Stimulated activated CD8-positive, alpha-beta memory T cell treated with anti-CD3 and anti-CD28 coated beads, Interleukin-7, amount 100 ng/mL, for 24 hours (primary cell): ENCODE data around the gene CMAS.
"Not testable (repeated sequence)": the region's sequence is repeated elsewhere in the genome, so short reads cannot be mapped to it uniquely, and the experiment has no call there.

ENCODE experiments used
- DNase-seq: peaks from one replicate; pipeline ENCODE4 v3.0.0-alpha.2; 2020; ENCODE audit warnings: low read depth

CMAS gene

DNA sequence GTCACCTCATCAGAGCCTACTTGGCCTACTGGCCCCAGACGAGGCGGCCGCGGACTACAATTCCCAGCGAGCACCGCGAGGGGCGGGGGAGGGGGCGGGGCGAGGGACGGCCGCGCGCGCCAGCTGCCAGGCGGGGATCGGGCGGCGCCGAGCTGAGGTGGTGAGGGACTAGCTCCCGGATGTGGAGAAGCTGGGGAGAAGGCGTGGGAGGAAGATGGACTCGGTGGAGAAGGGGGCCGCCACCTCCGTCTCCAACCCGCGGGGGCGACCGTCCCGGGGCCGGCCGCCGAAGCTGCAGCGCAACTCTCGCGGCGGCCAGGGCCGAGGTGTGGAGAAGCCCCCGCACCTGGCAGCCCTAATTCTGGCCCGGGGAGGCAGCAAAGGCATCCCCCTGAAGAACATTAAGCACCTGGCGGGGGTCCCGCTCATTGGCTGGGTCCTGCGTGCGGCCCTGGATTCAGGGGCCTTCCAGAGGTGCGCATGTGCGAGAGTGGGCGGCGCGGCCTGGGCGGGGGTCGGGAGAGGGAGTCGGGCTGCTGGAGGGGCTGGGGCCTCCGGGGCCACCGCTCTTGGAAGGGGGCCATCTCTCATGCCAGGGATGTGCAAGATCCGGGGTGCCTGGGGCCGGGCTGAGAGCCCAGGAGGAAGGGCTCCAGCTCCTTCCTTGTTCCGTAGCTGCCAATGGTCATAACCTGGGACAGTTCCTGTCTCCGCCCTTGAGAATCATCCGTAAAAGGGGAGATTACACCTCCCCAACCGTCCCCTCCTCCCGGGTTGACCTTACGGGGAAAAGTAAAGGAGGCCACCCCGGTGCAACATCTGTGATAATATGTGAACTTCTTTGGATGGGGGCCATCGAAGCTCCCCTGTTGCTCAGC is at the start of gene CMAS:
CMAS (plus strand) TSS at position 129 of the 878 bp plus-strand sequence; CDS start at position 215, 86 bp downstream.
- peak; percentile 53 for DNase-seq

DNA sequence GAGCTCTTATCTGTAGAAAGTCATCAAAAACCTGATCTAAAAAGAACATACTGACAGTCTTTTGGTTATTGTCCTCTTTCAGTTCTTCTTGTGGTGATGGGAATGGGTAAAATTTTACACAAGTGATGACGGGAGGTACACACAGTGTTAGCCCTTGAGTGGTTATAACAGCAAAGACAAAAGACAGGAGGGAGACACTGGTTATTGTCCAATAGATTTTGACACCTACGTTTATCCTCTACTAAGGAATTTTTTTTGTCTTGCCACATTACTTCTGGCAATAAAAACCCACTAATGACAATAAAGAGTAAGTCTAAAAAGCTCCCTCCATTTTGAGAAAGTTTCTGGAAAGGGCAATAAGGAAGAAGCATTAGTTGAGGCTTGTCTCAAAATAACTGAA is 47.7 kb upstream of the CMAS start:
- no peak for DNase-seq

DNA sequence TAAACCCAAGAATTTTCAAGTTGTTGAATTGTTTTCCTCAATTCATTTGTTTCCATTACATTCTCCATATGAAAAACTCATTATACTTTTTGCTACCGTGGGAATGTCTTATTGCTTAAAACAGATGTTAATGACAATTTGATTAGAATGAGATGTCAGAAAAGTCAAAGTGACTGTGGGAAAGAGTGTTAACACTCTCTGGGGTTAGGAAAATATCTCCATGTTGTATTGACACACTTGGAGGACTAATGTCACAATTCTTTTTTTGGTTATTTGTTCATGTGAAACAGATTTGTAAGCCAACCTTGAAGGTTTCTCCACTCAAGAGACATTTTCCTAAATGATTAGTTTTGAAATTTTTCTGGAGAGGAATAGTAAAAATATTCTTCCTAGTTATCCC is 47.2 kb upstream of the CMAS start:
- DNase-seq, result no peak

DNA sequence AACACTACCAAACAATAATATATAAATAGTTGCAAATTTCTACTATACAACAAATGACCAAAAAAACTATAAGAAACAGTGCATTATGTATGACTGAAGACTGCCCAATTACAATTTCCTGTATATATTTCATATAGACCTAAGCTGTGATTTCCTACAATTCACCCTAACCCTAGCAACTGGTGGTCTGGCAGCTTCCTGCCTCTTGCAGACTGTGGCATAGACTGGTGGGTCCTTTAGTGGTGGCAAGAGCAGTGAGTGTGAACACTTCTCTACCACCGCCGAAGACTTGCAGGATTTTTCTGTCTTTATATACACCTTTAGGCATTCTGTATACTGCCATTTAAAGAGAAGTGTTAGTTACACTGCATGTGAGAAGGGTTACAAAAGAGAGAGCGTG is 43.6 kb upstream of the CMAS start:
- no peak for DNase-seq

DNA sequence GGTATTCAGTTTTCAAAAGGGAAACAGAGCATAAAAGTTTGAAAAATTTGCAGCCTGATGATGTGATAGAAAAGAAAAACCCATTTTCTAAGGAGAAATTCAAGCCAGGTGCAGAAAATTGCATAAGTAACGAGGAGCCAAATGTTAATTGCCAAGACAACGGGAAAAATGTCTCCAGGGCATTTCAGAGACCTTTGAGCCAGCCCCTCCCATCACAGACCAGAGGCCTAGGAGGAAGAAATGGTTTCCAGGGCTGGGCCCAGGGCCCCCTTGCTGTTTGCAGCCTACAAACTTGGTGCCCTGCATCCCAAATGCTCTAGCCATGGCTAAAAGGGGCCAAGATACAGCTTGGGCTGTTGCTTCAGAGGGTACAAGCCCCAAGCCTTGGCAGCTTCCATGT is 38.2 kb upstream of the CMAS start:
- DNase-seq, result not testable (repeated sequence)

DNA sequence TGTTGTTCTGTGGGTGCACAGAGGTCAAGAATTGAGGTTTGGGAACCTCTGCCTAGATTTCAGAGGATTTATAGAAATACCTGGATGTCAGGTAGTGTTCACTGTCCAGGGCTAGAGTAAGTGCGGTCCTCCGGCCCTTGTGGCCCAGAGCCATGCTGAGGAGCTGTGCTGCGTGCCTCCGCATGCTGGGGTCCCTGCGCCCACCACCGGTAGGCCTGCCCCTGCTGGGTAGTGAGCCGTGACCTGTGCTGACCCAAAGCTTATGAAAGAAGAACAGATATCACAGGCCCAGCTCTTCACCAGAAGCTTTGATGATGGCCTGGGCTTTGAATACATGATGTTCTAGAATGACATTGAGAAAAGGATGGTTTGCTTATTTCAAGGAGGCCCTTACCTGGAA is 37.8 kb upstream of the CMAS start:
- no peak for DNase-seq

DNA sequence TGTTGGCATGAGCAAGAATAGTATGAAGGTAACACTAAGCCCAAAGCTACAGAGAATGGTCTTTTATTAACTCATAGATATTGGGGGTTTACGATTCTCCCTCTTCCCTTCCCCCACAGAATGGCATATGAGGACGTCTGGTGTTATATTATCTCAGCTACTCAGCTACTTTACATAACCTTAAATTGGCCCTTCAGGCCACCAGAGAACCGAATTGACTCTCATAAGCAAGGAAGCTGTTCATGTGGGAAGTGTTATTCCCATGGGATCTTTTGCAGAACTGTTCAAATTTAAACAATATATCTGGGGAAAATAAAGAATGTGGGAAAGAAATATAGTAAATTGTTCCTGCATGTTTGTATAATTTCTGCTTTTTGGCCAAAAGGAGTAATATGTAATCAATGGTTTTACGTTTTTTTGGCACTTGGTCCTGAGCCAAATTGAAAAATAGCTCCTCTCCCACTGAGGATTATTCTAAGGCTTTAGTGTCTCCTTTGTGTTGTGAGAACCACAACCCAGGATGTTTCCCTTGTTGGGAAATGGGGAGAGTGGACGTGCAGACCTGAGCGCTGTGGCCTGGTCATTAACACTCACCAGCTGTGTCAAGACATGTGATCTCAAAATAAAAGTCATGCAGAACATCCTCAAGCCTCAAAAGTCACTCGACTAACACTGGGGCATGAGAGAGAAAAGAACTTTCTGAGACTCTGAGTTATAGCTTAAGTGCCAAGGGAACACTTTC is 31.8 kb upstream of the CMAS start:
- DNase-seq, result no peak

DNA sequence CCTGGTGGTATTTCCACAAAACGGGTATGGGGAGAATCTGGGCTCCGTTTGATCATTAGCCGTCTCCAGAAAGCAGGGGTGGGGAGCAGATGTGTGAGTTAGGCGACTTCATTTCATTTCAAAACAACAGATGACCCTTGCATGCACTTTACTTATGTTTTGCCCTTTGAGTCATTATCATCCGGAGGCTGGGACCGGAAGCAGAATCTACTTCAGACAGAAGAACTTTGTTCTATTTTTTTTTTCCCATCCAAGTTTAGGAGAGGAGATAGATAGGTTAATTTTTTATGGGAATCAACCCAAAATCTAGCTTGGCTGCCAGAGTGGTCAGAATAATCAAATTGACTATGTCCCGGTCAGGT is 31.3 kb upstream of the CMAS start:
- DNase-seq, result no peak

DNA sequence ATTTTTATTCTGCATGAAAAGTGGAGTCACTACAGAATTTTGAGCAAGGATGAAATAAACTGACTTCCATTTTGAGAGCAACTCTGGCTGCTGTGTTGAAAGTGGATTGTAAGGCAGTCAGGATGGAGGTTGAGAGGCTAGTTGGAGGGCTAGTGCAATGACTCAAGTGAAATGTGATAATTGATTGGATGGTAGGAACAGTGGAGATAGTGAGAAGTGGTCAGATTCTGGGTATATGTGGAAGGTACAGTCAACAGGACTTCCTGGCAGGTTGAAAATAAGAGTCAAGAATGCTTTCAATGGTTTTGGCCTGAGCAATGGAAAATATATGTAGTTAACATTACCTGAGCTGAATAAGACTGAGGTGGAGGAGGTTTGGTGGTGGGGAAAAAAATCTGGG is 29.0 kb upstream of the CMAS start:
- DNase-seq, result no peak

DNA sequence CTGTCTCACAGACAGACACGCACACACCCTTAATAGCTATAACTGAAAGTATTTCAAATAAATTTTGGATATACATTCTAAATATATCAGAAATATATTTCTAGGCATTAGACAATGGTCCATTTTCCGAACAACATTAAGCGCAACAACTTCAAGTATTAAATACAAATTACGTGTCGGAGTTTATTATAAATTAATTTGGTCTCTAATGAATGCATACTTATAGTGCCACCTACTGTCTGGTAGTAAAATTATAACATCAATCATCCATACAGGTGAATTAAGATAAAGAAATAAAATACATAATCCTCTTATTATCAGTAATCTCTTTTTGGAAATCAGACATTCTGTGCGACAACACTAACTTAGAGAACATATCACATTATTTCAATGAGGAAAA is 27.2 kb upstream of the CMAS start:
- no peak for DNase-seq

DNA sequence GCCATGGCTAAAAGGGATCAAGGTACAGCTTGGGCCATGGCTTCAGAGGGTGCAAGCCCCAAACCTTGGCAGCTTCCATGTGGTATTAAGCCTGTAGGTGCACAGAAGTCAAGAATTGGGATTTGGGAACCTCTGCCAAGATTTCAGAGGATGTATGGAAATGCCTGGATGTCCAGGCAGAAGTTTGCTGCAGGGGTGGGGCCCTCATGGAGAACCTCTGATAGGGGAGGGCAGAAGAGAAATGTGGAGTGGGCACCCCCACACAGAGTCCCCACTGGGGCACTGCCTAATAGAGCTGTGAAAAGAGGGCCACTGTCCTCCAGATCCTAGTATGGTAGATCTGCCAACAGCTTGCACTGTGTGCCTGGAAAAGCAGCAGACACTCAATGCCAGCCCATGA is 22.5 kb upstream of the CMAS start:
- DNase-seq, result not testable (repeated sequence)

DNA sequence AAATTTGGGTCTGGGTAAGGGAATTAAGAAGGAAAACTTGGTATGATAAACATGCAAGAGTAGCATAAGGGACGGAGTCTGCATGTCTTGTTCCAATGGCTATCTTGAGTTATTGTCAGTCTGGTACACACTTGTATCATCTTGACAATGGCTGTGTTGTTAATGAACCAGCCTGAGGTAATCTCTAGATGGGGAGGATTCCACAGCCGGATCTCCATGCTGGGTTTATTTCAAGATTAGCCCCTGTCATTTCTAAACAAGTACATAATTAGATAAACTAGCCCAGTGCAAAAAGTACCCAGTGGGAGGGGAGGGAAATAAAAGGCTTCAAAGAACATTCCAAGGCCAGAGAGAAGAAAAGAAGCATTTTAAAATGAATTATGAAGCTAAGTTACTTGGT is 16.5 kb upstream of the CMAS start:
- DNase-seq, result no peak

DNA sequence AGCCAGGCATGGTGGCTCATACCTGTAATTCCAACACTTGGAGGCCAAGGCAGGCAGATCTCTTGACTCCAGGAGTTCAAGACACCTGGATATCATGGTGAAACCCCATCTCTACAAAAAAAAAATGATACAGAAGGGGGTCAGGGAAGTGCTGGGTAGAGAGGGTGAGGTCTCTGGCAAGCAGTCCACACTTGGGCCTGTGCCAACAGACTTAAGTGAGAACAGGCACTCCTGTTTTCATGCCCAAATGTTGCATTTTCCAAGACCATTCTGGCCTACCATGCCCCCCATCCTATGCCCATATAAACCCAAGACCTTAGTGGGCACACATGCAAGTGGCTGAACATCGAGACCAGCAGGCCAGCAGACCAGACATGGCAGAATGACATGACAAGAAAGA is 16.0 kb upstream of the CMAS start:
- no peak for DNase-seq

DNA sequence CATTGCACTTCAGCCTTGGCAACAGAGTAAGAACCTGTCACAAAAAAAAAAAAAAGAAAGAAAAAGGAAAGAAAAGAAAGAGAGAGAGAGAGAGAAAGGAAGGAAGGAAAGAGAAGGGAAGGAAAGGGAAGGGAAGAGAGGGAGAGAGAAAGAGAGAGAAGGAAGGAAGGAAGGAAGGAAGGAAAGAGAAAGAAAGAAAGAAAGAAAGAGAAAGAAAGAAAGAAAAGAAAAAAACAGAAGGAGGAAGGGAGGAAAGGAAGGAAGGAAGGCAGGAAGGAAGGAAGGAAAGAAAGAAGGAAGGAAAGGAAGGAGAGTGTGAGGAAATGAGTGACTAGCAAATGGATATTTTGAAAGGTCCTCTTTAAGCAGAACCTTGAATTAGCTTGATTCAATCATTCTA is 13.3 kb upstream of the CMAS start:
- no peak for DNase-seq

DNA sequence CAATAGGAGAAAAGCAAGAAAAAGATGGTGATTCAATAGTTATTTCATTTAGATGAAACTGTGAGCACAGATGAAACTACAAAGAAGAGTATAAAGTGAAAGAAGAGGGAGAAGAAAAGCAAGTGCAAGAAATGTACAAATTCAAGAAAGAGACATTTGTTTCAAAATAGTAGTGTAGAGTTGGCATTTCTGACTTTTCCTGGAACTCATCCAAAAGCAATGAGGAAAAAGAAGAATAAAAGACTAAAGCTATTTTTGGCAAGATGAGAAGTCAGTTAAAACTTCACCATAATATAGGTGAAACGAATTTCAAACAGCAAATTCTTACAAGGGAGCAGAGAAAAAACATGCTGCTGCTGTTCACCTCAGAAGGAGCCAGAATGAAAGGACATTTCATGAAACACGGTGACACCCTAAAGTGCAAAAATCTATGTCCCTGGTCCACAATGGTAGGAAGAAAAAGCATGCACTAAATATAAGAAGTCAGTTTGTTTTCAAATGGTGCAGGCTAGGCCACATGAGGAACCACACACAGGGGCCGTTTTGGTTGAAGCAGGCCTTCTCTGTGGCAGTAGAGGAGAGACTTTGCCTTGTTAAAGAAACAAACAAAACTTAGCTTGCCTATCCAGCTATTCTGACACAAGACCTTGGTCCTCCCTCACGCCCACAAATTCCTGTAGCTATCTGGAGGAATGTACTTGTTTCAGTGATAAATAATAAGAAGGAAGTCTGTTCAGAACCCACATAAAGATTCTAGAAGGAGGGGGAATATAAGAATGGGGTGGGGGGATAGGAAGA is 11.1 kb upstream of the CMAS start:
- no peak for DNase-seq

DNA sequence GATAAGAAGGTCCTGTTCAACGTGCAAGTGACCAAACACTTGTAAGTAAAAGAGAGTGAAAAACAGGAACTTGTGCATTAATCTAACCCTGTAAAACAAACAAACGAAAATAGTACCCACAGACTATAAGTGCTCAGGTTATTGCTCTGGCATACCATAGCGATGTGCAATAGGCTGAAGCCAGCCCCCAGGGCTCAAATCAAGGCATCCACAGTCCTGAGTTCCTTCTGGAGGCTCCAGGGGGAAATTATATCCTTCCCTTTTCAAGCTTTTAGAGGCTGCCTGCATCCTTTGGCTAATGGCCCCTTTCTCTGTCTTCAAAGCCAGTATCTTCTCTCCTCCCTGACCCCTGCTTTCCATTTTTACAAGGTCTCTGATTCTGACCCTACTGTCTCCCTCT is 8.1 kb upstream of the CMAS start:
- no peak for DNase-seq

DNA sequence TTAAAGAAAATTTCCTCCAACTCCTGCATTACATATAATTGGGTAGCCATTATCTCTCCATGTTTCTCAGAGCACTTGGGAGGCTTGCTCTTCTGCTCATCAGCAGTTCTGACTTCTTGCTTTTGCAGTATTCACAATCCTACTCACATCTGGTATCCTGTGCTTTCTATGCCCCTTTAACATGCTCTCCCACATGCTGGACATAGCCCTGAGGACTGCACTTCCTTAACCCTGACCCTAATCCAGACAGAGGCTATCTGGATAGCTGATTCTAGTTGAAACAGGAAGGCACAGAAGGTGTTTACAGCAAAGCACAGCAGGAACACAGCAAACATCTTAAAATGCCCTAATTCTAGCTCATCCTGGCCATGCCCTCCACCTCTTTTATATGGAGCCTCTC is 7.3 kb upstream of the CMAS start:
- no peak for DNase-seq

DNA sequence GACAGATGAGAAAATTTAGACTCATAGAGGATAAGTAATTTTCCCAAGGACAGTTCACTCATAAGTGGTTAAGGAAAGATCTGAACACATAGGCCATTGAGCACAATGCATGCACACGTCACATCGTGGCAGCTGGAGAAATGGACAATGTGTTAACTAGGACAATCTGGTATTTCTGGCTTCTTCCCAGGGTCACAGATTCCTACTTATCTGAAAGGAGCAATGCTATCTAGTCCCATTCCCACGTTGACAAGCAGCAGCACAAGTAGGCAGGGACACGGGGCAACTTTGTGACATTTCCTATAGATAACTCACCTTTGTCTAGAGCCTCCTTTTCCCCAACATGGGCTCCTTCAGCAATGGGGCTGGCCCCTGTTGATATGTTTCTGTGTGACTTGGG is 6.7 kb upstream of the CMAS start:
- no peak for DNase-seq

DNA sequence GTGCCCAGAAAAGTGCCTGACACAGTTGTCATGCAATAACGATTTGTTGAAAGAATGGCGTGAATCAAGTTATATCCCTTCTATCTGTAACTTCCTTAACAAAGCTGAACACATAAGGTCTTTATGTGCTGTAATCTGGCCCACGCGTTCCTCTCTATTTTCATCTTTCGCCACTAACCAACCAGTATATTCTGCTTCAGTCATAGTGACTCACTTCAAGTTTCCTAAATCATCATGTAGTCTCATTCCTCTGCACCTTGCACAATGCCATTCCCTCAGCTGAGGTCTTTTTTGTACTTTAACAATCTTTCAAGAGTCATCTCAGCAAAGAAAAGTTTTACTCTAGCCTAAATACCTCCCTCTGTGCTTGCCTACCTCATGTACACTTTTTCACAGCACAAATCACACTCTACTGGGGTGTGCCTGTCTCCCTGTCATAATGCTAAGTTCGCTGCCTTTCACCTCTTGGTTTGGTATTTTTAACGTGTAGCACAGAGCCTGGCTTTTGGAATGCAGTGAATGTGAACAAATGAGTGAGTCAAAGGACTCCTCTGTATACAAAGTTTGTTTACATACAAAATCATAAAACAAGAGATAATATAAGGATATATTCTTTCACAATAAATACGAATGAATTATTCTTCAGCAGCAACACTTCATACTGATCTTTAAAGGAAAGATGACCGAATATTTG is 2.9 kb upstream of the CMAS start:
- DNase-seq, result no peak

DNA sequence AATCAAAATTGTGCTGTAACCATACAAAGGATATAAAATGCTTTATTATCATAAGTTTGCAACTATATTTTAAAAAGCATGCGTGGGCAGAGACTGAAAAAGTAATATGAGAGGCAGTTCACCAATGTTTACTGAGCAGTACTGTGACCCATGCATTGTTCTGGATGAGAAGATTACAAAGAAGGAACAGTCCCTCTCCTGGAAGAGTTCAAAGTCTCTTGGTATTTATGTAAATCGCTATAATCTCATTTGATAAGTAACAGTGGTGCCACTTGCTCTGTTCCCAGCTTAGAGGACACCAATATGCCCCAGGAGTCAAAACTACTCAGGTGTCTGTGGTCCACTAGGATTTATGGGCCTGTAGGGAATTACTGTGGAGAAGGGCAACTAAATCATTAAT is 2.1 kb upstream of the CMAS start:
- DNase-seq, result no peak

DNA sequence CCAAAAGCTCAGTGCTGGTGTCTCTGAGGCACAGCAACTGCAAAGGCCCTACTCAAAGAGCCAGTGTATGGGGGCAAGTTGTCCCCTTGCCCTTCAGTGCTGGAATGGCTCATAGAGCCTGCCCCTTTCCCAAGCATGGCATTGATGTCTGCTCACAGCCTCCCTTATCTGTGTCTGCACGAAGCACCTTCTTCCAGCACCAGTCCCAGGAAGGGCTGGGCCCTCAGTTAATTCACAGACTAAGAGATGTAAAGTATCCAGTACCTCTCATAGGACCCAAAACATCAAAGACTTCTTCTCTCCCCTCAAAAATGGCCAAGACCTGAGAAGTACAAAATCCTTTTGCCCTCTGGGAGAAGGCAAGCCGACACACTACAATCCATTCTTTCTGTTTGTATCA is 1.6 kb upstream of the CMAS start:
- DNase-seq, result no peak

DNA sequence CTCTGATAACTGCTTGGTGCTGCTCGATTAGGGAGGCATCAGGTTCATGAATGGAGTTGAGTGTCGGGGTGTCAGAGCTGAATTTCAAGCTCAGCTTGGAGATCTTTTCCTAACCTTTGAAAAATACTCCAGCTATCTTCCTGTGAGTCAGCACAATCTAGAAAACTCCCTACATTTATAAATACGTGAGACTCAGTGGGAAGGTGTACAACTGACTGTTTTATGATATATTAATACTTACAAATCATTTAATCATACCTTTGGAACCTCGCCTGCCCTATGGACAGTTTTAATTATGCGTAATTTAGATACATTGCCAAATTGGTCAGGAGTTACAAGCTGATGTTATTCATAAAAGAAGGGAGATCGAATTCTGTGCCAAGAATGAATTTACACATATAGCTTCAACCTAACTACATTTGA is 961 bp downstream of the CMAS start:
- DNase-seq, result no peak
